ENCODE measurements around the gene STARD4.

Gene STARD4

DNA sequence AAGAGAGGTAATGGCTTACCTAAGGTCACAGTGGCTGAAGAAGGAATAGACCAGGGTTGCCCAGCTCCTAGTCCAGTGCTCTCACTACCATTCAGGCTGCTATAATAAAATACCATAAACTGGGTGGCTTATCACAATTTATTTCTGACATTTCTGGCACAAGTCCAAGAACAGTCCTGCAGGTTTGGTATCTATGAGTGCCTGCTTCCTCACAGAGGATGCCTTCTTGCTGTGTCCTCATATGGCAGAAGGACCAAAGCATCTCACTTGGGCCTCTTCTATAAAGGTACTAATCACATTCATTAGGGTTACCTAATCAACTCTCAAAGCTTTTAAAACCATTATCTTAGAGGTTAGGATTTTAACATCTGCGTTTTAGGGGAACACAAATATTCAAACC is 17.2 kb downstream of the STARD4 start:
- no peak for DNase-seq (ENCODE audit: extremely low read depth, insufficient read length)
- Histone ChIP-seq H3K4me3 (replicated peaks; ENCODE audit: low read depth, low read length) (no peak overlapping the region), H3K36me3 (ENCODE audit: control insufficient read depth, insufficient read depth, low read length) (peaks cover 7% of the 10 kb centered on the region), H3K27me3 (replicated peaks; ENCODE audit: control insufficient read depth, insufficient read depth, low read length) (no peaks in the 10 kb centered on the region)
- TF ChIP-seq, protein P1, sequence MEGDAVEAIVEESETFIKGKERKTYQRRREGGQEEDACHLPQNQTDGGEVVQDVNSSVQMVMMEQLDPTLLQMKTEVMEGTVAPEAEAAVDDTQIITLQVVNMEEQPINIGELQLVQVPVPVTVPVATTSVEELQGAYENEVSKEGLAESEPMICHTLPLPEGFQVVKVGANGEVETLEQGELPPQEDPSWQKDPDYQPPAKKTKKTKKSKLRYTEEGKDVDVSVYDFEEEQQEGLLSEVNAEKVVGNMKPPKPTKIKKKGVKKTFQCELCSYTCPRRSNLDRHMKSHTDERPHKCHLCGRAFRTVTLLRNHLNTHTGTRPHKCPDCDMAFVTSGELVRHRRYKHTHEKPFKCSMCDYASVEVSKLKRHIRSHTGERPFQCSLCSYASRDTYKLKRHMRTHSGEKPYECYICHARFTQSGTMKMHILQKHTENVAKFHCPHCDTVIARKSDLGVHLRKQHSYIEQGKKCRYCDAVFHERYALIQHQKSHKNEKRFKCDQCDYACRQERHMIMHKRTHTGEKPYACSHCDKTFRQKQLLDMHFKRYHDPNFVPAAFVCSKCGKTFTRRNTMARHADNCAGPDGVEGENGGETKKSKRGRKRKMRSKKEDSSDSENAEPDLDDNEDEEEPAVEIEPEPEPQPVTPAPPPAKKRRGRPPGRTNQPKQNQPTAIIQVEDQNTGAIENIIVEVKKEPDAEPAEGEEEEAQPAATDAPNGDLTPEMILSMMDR (IDR thresholded peaks at IDR 0.05; ENCODE audit: insufficient read depth, low read length, poor library complexity, severe bottlenecking), result no peak

DNA sequence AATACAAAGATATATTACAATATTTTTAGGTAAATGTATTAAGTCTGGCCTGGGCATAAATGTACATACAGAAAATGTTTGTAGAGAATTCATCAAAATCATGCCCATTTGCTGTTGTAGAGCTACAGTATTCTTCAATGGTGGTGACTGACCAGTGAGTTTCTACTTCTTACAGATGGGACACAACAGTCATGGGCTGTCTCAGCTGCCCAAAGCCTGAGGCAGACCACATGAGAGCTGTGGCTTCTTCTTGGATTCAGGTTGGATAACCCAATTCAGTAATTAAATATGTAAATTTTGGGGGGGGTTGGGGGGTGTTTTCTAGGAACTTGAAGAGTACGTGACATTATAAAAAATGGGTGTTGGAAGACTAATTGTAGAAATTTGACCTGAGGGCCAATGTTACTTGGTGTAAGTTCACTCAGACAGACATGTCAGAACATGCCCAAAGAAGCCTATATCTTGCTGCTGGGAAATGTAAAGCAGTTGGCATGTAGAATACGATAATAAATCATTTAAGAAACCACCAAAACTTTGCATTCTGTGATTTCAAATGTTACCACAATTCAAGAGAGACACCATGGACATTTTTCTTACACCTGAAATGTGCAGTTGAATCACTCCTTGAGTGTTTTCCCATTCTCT is 17.9 kb downstream of the STARD4 start:
- Histone ChIP-seq H3K27me3 (replicated peaks; ENCODE audit: control insufficient read depth, insufficient read depth, low read length) (no peaks in the 10 kb centered on the region), H3K36me3 (ENCODE audit: control insufficient read depth, insufficient read depth, low read length) (peaks cover 7% of the 10 kb centered on the region), H3K4me3 (replicated peaks; ENCODE audit: low read depth, low read length) (no peak overlapping the region)
- TF ChIP-seq, protein P1 (IDR thresholded peaks at IDR 0.05; ENCODE audit: insufficient read depth, low read length, poor library complexity, severe bottlenecking), result no peak
- no peak for DNase-seq (ENCODE audit: extremely low read depth, insufficient read length)

DNA sequence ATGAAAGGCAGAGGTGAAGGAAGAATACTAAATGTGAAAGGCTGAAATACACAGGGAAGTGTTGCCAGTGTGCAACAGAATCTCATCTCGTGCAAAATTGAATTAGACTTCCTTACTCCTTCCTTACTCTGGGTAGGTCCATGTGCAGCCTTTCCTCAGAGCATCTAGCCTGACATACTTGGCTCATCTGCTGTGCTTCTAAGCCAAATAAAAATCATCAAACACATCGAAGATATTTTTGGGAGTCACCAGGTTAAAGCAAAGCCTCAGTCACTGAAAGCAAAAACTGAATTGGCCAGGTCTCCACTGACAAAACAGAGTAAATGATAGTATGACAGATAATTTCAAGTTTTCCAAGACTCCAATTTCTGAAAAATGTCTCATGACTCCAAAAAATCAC is 19.3 kb downstream of the STARD4 start:
- Histone ChIP-seq H3K36me3 (ENCODE audit: control insufficient read depth, insufficient read depth, low read length) (peaks cover 3% of the 10 kb centered on the region), H3K27me3 (replicated peaks; ENCODE audit: control insufficient read depth, insufficient read depth, low read length) (no peaks in the 10 kb centered on the region), H3K4me3 (replicated peaks; ENCODE audit: low read depth, low read length) (no peak overlapping the region)
- DNase-seq (ENCODE audit: extremely low read depth, insufficient read length), result no peak
- TF ChIP-seq, protein P1 (IDR thresholded peaks at IDR 0.05; ENCODE audit: insufficient read depth, low read length, poor library complexity, severe bottlenecking), result no peak

DNA sequence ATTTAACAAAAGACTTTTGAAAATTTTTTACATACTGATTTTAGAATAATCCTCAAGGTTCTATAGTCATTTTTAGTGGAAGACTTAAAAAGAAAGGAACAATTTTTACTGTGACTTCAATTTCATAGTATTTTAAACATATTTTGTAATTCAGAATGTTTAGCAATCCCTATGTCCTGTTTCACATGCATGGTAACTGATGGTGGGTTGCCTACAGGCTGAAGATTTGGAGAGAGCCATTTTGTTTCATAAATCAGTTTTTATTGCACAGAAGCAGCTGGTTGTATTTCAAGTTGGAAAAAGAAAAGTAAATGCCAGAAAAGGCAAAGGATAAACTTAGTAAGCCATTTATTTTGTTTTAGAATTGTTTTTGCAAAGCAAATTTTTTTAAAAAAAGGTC is 24.0 kb downstream of the STARD4 start:
- Histone ChIP-seq H3K4me3 (replicated peaks; ENCODE audit: low read depth, low read length) (no peak overlapping the region), H3K36me3 (ENCODE audit: control insufficient read depth, insufficient read depth, low read length) (no peaks in the 10 kb centered on the region; the same call in none of the 2 replicates), H3K27me3 (replicated peaks; ENCODE audit: control insufficient read depth, insufficient read depth, low read length) (no peaks in the 10 kb centered on the region)
- TF ChIP-seq, protein P1 (IDR thresholded peaks at IDR 0.05; ENCODE audit: insufficient read depth, low read length, poor library complexity, severe bottlenecking), result no peak
- DNase-seq (ENCODE audit: extremely low read depth, insufficient read length), result no peak

DNA sequence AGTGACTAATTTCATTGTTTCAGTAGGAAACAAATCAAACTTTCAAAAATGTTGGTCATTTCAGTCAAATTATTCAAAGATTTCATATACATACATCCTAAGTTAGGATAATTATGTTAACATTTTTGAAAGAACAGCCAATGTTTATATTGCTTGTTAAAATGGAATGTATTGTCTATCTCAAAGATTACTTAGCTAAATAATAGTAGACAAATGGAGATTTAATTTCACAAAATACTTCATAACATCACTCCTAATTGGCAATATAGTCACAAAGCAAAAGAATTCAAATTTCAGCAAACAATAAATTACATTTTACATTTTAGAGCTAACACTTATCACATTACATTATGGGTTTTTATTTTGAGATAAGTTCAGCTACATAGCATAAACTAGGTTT is 25.4 kb downstream of the STARD4 start:
- TF ChIP-seq, protein P1 (IDR thresholded peaks at IDR 0.05; ENCODE audit: insufficient read depth, low read length, poor library complexity, severe bottlenecking), result no peak
- Histone ChIP-seq H3K27me3 (replicated peaks; ENCODE audit: control insufficient read depth, insufficient read depth, low read length) (no peaks in the 10 kb centered on the region), H3K4me3 (replicated peaks; ENCODE audit: low read depth, low read length) (no peak overlapping the region), H3K36me3 (ENCODE audit: control insufficient read depth, insufficient read depth, low read length) (no peaks in the 10 kb centered on the region; the same call in none of the 2 replicates)
- DNase-seq (ENCODE audit: extremely low read depth, insufficient read length), result no peak

DNA sequence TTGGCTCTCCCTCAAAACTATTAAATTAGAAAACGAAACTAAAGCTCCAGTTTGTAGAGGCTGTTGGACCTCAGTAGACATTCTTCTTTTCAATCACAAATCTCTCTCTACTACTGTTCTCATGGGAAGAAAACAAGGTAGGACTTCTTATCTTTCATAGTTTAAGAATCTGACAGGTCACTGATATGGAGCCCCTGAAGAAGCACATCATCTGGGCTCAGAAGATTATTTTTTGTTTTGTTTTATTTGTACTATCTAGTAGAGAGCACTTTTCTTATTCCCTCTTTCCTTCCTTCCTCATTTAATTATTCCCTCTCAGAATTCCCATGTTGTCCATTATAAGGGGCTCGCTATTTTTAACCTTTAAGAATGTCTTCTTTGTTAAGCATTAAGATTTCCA is 26.3 kb downstream of the STARD4 start:
- no peaks in the 10 kb centered on the region; the same call in none of the 2 replicates for H3K36me3 ChIP-seq (ENCODE audit: control insufficient read depth, insufficient read depth, low read length)
- no peak for DNase-seq (ENCODE audit: extremely low read depth, insufficient read length)
- H3K27me3 ChIP-seq (replicated peaks; ENCODE audit: control insufficient read depth, insufficient read depth, low read length), result no peaks in the 10 kb centered on the region
- no peak overlapping the region for H3K4me3 ChIP-seq (replicated peaks; ENCODE audit: low read depth, low read length)
- TF ChIP-seq, protein P1 (IDR thresholded peaks at IDR 0.05; ENCODE audit: insufficient read depth, low read length, poor library complexity, severe bottlenecking), result no peak

Data from GM06990 (cell line).